Smooth muscle cell (in vitro differentiated cells): ENCODE measurements around the gene LSM8. TPM values are rescaled to one million over a fixed set of nuclear protein-coding genes. Genes with fewer than 3 reads are reported as not detected.

Experiments used
- DNase-seq: peaks from one replicate; lab custom pipeline; 2025; ENCODE audit not compliant: unreplicated experiment; lab: John Stamatoyannopoulos, UW
- H2AFZ ChIP-seq: fragments of 200-600 bp; sonication (generic); 2 replicates; pipeline ENCODE4 v1.6.0; 2016; ENCODE audit warnings: antibody characterized with exemption, low read depth, mild to moderate bottlenecking
- H3F3A ChIP-seq: fragments of 200-600 bp; sonication (generic); 2 replicates; pipeline ENCODE4 v1.6.0; 2017; ENCODE audit warnings: antibody characterized with exemption, low read depth
- H3K27ac ChIP-seq: fragments of 200-600 bp; sonication (generic); 2 replicates; pipeline ENCODE4 v1.5.1; 2016; ENCODE audit warnings: low read depth, mild to moderate bottlenecking
- H3K27me3 ChIP-seq: fragments of 200-600 bp; sonication (generic); 2 replicates; pipeline ENCODE4 v1.6.1; 2016; ENCODE audit warnings: low read depth, mild to moderate bottlenecking
- H3K36me3 ChIP-seq: fragments of 200-600 bp; sonication (generic); 2 replicates; pipeline ENCODE4 v1.5.1; 2016; ENCODE audit warnings: low read depth
- H3K4me1 ChIP-seq: fragments of 200-600 bp; sonication (generic); 2 replicates; pipeline ENCODE4 v1.5.1; 2016; ENCODE audit warnings: low read depth
- H3K4me2 ChIP-seq: fragments of 200-600 bp; sonication (generic); 2 replicates; pipeline ENCODE4 v1.6.0; 2016; ENCODE audit warnings: mild to moderate bottlenecking
- H3K4me3 ChIP-seq: fragments of 200-600 bp; sonication (generic); 2 replicates; pipeline ENCODE4 v1.5.1; 2016; ENCODE audit warnings: mild to moderate bottlenecking
- H3K79me2 ChIP-seq: fragments of 200-600 bp; sonication (generic); 2 replicates; pipeline ENCODE4 v1.6.0; 2016; ENCODE audit warnings: low read depth, mild to moderate bottlenecking
- H3K9ac ChIP-seq: fragments of 200-600 bp; sonication (generic); 2 replicates; pipeline ENCODE4 v1.6.0; 2016; ENCODE audit warnings: low read depth
- H3K9me3 ChIP-seq: fragments of 200-600 bp; sonication (generic); replicated peaks from 2 replicates; pipeline ENCODE4 v1.5.1; 2016; ENCODE audit warnings: low read depth
- H4K20me1 ChIP-seq: fragments of 200-600 bp; sonication (generic); 2 replicates; pipeline ENCODE4 v1.6.0; 2016; ENCODE audit warnings: low read depth
- WGBS: methylation state at CpG from one replicate; pipeline ENCODE4 v1.1.7; 2016; ENCODE audit warnings: low lambda C conversion rate; 5-methylcytosine and 5-hydroxymethylcytosine counted together
- polyA plus RNA-seq: library from polyadenylated mRNA; unstranded; fragments of >200 nt; fragmentation: Nextera tagmentation; extraction: Ambion mirVana; gene quantifications from 2 replicates; pipeline ENCODE4 v1.2.1, GENCODE V29; 2016
- total RNA-seq: library from RNA; depleted of rRNA; stranded (reverse); fragments of >200 nt; gene quantifications from 2 replicates; pipeline ENCODE4 v1.2.3, GENCODE V29; 2014
- TF ChIP-seq, protein P1 (sequence below): fragments of 200-600 bp; sonication (generic); IDR thresholded peaks from 2 replicates; pipeline ENCODE4 v1.5.1; 2017; ENCODE audit warnings: borderline replicate concordance, mild to moderate bottlenecking, antibody characterized with exemption; ENCODE audit not compliant: insufficient read depth, poor library complexity, severe bottlenecking

LSM8 gene
- total and polyA plus RNA-seq, 2 experiments from 2014 or later, result 36.8 to 38.2 TPM

GRCh38 chr7:118195837-118196474 lies 12.0 kb downstream of the LSM8 start:
- WGBS, result 53% methylated on average over 6 of the region's 6 CpGs
- no peak for DNase-seq
- TF ChIP-seq, protein P1, sequence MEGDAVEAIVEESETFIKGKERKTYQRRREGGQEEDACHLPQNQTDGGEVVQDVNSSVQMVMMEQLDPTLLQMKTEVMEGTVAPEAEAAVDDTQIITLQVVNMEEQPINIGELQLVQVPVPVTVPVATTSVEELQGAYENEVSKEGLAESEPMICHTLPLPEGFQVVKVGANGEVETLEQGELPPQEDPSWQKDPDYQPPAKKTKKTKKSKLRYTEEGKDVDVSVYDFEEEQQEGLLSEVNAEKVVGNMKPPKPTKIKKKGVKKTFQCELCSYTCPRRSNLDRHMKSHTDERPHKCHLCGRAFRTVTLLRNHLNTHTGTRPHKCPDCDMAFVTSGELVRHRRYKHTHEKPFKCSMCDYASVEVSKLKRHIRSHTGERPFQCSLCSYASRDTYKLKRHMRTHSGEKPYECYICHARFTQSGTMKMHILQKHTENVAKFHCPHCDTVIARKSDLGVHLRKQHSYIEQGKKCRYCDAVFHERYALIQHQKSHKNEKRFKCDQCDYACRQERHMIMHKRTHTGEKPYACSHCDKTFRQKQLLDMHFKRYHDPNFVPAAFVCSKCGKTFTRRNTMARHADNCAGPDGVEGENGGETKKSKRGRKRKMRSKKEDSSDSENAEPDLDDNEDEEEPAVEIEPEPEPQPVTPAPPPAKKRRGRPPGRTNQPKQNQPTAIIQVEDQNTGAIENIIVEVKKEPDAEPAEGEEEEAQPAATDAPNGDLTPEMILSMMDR, result peak; percentile 82
- no peaks in the 10 kb centered on the region for H3K27me3 ChIP-seq
- H3K9ac ChIP-seq, result no peak overlapping the region
- H4K20me1 ChIP-seq, result peaks cover 7% of the 10 kb centered on the region
- H3K36me3 ChIP-seq, result no peaks in the 10 kb centered on the region
- H3K27ac ChIP-seq, result no peak overlapping the region
- H3K4me2 ChIP-seq, result no peak overlapping the region
- no peaks in the 10 kb centered on the region for H3K79me2 ChIP-seq
- no peak overlapping the region for H2AFZ ChIP-seq
- peaks cover 8% of the 10 kb centered on the region for H3F3A ChIP-seq
- H3K4me3 ChIP-seq, result no peak overlapping the region
- no peaks in the 10 kb centered on the region for H3K4me1 ChIP-seq
- H3K9me3 ChIP-seq, result no peaks in the 10 kb centered on the region

DNA sequence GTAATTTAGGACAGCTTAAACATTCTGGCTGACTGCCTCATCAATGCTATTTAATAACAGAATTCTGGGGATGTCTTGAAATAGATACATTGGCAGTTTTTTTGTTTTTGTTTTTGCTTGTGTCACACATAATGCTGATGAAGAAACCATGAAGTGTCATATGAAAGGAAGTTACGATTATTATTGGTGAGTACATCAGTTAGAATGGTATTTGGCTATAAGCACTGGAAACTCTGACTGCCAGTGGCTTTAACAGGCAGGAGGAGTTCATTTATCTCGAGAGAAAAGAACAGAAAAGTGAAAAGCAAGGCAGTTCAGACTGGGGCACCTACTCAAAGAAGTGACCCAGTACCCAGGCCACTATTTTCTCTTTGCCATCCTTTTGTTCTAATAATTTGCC lies 18.1 kb downstream of the LSM8 start:
- H4K20me1 ChIP-seq, result no peaks in the 10 kb centered on the region
- no peak overlapping the region for H3K4me3 ChIP-seq
- no peak overlapping the region for H3K27ac ChIP-seq
- H3F3A ChIP-seq, result no peaks in the 10 kb centered on the region
- no peaks in the 10 kb centered on the region for H3K4me1 ChIP-seq
- TF ChIP-seq, protein P1, result no peak
- WGBS, result 60% methylated on average over 2 of the region's 2 CpGs
- no peak overlapping the region for H2AFZ ChIP-seq
- no peaks in the 10 kb centered on the region for H3K79me2 ChIP-seq
- H3K27me3 ChIP-seq, result no peaks in the 10 kb centered on the region
- no peak overlapping the region for H3K4me2 ChIP-seq
- no peak for DNase-seq
- no peaks in the 10 kb centered on the region for H3K9me3 ChIP-seq
- no peaks in the 10 kb centered on the region for H3K36me3 ChIP-seq
- no peak overlapping the region for H3K9ac ChIP-seq

- no peak overlapping the region for H3K4me2 ChIP-seq
- DNase-seq, result no peak
- TF ChIP-seq, protein P1, result no peak
- no peak overlapping the region for H3K4me3 ChIP-seq
- H3K27me3 ChIP-seq, result no peaks in the 10 kb centered on the region
- 94% methylated on average over 49 of the region's 49 CpGs for WGBS
- H3K4me1 ChIP-seq, result no peaks in the 10 kb centered on the region
- H3K9ac ChIP-seq, result no peak overlapping the region
- no peaks in the 10 kb centered on the region for H3K79me2 ChIP-seq
- H2AFZ ChIP-seq, result no peak overlapping the region
- H3K27ac ChIP-seq, result no peak overlapping the region
- no peaks in the 10 kb centered on the region for H3K9me3 ChIP-seq
- no peaks in the 10 kb centered on the region for H3K36me3 ChIP-seq
- no peaks in the 10 kb centered on the region for H3F3A ChIP-seq
- H4K20me1 ChIP-seq, result no peaks in the 10 kb centered on the region
Measured at GRCh38 chr7:118214051-118214832, 30.3 kb downstream of the LSM8 start.
